Fibroblast of the aortic adventitia (primary cell): Measurements from ENCODE around the gene HIPK4. TPM values are rescaled to one million over a fixed set of nuclear protein-coding genes. Genes with fewer than 3 reads are reported as not detected.

Experiments used
- DNase-seq: peaks from one replicate; pipeline ENCODE4 v3.0.0-alpha.2; 2010; ENCODE audit warnings: low read depth
- H3K4me3 ChIP-seq: 2 replicates; pipeline ENCODE4 v1.5.1; 2011; ENCODE audit warnings: low read depth, mild to moderate bottlenecking, control low read depth, low read length, moderate library complexity
- total RNA-seq: library from RNA; depleted of rRNA; stranded (reverse); fragments of >200 nt; gene quantifications from 2 replicates; pipeline ENCODE4 v1.2.3, GENCODE V29; 2012; ENCODE audit warnings: low replicate concordance
- TF ChIP-seq, protein P1 (sequence below): IDR thresholded peaks from 2 replicates; pipeline ENCODE4 v1.5.1; 2011; ENCODE audit warnings: mild to moderate bottlenecking, low read length, control low read depth, inconsistent platforms; ENCODE audit not compliant: insufficient read depth

HIPK4 gene
- total RNA-seq, 1 donor: 0.18 TPM

GRCh38 chr19:40416918-40417642, 27.1 kb upstream of the HIPK4 start:
- TF ChIP-seq, protein P1, sequence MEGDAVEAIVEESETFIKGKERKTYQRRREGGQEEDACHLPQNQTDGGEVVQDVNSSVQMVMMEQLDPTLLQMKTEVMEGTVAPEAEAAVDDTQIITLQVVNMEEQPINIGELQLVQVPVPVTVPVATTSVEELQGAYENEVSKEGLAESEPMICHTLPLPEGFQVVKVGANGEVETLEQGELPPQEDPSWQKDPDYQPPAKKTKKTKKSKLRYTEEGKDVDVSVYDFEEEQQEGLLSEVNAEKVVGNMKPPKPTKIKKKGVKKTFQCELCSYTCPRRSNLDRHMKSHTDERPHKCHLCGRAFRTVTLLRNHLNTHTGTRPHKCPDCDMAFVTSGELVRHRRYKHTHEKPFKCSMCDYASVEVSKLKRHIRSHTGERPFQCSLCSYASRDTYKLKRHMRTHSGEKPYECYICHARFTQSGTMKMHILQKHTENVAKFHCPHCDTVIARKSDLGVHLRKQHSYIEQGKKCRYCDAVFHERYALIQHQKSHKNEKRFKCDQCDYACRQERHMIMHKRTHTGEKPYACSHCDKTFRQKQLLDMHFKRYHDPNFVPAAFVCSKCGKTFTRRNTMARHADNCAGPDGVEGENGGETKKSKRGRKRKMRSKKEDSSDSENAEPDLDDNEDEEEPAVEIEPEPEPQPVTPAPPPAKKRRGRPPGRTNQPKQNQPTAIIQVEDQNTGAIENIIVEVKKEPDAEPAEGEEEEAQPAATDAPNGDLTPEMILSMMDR: no peak
- no peak overlapping the region for H3K4me3 ChIP-seq
- no peak for DNase-seq

DNA sequence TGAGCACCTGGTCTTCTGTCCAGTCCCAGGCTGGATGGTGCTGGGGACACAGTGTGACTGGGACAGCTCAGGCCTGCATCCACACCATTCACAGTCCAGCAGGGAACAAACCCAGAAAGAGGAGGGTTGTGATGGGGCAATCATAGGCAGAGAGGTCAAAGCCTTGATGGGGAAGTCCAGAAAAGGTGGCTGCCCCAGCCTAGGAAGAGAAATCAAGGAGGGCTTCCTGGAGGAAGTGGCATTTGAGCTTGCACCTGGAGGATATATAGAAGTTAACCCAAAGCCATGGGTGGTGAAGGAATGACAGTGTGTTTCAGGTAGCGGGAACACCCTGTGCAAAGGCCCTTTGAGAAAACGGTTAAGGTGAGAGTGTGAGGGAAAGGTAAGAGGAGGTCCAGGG, 25.8 kb upstream of the HIPK4 start:
- TF ChIP-seq, protein P1: no peak
- DNase-seq: no peak
- no peak overlapping the region for H3K4me3 ChIP-seq

DNA sequence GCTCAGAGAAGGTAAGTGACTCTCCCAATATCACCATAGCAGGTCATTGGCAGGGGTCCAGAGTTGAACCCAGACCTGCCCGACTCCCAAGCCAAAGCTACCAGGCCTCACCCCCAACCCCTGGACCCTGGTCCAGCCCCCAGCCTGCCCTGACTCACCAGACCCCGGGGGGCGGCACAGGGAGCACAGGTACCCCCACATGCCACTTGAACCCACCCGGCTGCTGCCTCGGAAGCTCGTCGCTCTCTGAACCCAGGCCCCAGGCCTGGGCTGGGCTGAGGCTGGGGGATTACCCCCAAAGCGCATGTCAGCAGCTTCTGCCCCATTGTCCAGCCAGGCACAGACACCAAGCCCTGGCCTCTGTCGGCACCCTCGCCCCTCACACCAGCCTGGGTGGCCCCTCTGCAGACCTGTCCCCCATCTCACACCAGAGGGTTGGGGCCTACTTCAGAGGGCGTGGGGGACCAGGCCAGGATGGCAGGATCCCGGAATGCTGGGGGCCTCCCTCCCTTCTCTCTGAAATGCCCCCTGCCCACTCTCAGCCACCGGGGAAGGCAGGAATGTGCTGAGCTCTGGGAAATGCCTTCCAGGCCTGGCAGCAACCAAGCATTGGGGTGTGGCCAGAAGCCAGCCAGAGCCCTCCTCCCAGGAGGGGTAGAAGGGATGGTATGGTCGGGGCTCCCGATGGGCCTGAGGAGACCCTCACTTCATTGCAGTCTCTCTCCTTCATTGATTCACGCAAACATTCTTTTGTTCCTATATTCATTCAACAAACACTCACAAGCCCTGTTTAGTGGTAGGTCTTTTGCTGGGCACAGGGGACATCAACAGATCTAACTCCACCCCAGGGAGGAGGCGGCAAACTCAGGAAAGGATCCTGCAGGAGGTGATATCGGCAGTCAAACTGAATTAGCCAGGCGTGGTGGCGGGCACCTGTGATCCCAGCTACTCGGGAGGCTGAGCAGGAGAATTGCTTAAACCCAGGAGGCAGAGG, 24.9 kb upstream of the HIPK4 start:
- TF ChIP-seq, protein P1: no peak
- H3K4me3 ChIP-seq: no peak overlapping the region
- DNase-seq: no peak

DNA sequence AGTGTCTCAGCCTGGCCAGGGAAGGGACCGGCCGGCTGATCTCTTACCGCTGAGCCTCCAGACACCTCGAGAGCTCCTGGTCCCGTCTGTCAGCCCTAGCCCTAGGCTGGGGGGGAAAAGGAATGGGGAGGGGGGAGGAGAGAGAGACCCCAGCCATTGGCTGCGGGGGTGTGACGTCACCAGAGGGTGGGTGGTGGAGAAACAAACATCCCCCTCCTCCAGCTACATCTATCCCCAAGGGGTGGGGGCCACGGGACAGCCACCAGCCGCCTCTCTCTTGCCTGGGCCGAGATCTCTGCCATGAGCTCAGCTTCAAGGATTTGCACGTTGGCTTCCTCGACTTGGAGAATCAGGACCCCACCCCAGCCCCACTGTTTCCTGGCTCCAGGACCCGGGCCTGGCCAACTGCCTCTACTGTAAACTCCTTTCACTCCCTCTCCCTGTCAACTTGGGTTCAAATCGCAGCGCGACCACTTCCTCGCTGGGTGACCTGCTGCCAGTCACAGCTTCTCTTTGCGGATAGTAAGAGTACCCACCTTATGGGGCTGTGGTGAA, 23.4 kb upstream of the HIPK4 start, which contains the start of gene PRX:
PRX (minus strand) TSS at position 88 of the 555 bp plus-strand sequence. CDS start 5,446 bp downstream, outside the sequence.
- no peak for DNase-seq
- TF ChIP-seq, protein P1: no peak
- H3K4me3 ChIP-seq: no peak within 1 kb of the TSS

GRCh38 chr19:40412866-40413265, 22.9 kb upstream of the HIPK4 start:
- no peak for DNase-seq
- TF ChIP-seq, protein P1: no peak
- H3K4me3 ChIP-seq: no peak overlapping the region

GRCh38 chr19:40411958-40412499, 22.0 kb upstream of the HIPK4 start:
- DNase-seq: no peak
- H3K4me3 ChIP-seq: no peak overlapping the region
- TF ChIP-seq, protein P1: no peak
